Central memory CD8-positive, alpha-beta T cell (primary cell): ENCODE data around the gene ARID1B.

Experiments used
- ATAC-seq: fragments of 150-1000 bp; cut with Tn5 transposase; replicated peaks from 2 replicates; pipeline ENCODE4 v1.10.0; 2022; ENCODE audit warnings: mild to moderate bottlenecking, moderate FRiP score, moderate number of reproducible peaks; ENCODE audit not compliant: poor library complexity, severe bottlenecking; ENCODE audit errors: extremely low read depth
- DNase-seq, 2 donors: peaks; one replicate each; pipeline ENCODE4 v3.0.0; 2021; ENCODE audit warnings: low spot score in 2 of 2
- H3K27ac Mint-ChIP-seq: one replicate; pipeline ENCODE4 v1.8.0; 2022; ENCODE audit warnings: low read depth, mild to moderate bottlenecking, moderate library complexity, mixed read lengths
- H3K27me3 Mint-ChIP-seq: one replicate; pipeline ENCODE4 v1.8.0; 2022; ENCODE audit warnings: mixed read lengths
- H3K36me3 Mint-ChIP-seq: one replicate; pipeline ENCODE4 v1.8.0; 2022; ENCODE audit warnings: mild to moderate bottlenecking, moderate library complexity, mixed read lengths; ENCODE audit not compliant: insufficient read depth
- H3K4me1 Mint-ChIP-seq: one replicate; pipeline ENCODE4 v1.8.0; 2022; ENCODE audit warnings: mixed read lengths
- H3K4me3 Mint-ChIP-seq: one replicate; pipeline ENCODE4 v1.8.0; 2022; ENCODE audit warnings: mild to moderate bottlenecking, moderate library complexity, mixed read lengths
- H3K9me3 Mint-ChIP-seq: one replicate; pipeline ENCODE4 v1.8.0; 2022; ENCODE audit warnings: mixed read lengths

Gene ARID1B

GRCh38 chr6:156924246-156924645 lies 147.1 kb downstream of the ARID1B start:
- Mint-ChIP-seq H3K4me1 (peaks cover 59% of the 10 kb centered on the region), H3K27me3 (no peaks in the 10 kb centered on the region), H3K9me3 (no peaks in the 10 kb centered on the region), H3K27ac (no peak overlapping the region), H3K4me3 (no peak overlapping the region), H3K36me3 (peaks cover 8% of the 10 kb centered on the region)
- no peak for DNase-seq
- no peak for ATAC-seq

GRCh38 chr6:156925026-156925425 lies 147.8 kb downstream of the ARID1B start:
- ATAC-seq, result no peak
- Mint-ChIP-seq H3K9me3 (no peaks in the 10 kb centered on the region), H3K27ac (no peak overlapping the region), H3K27me3 (no peaks in the 10 kb centered on the region), H3K4me1 (peaks cover 59% of the 10 kb centered on the region), H3K36me3 (peaks cover 5% of the 10 kb centered on the region), H3K4me3 (no peak overlapping the region)
- no peak for DNase-seq

- peaks cover 56% of the 10 kb centered on the region for H3K4me1 Mint-ChIP-seq
Observed at GRCh38 chr6:156925718-156926607, 148.8 kb downstream of the ARID1B start.

GRCh38 chr6:156928126-156928525 lies 150.9 kb downstream of the ARID1B start:
- DNase-seq (no peak), ATAC-seq (no peak)
- Mint-ChIP-seq H3K9me3 (no peaks in the 10 kb centered on the region), H3K4me3 (no peak overlapping the region), H3K36me3 (peaks cover 6% of the 10 kb centered on the region), H3K4me1 (peaks cover 61% of the 10 kb centered on the region), H3K27me3 (no peaks in the 10 kb centered on the region), H3K27ac (peak overlapping the region; percentile 5)

More at GRCh38 chr6:156925718-156926607, 148.8 kb downstream of the ARID1B start:
- Mint-ChIP-seq H3K27ac (peak overlapping the region; percentile 0), H3K36me3 (peaks cover 5% of the 10 kb centered on the region), H3K9me3 (no peaks in the 10 kb centered on the region), H3K4me3 (no peak overlapping the region), H3K27me3 (no peaks in the 10 kb centered on the region)
- no peak for ATAC-seq
- DNase-seq, result no peak

- no peak overlapping the region for H3K27ac Mint-ChIP-seq
- no peaks in the 10 kb centered on the region for H3K27me3 Mint-ChIP-seq
- no peak for ATAC-seq
- H3K36me3 Mint-ChIP-seq, result peaks cover 6% of the 10 kb centered on the region
- H3K4me1 Mint-ChIP-seq, result peaks cover 70% of the 10 kb centered on the region
- no peak overlapping the region for H3K4me3 Mint-ChIP-seq
- no peaks in the 10 kb centered on the region for H3K9me3 Mint-ChIP-seq
- DNase-seq, result no peak
Observed at GRCh38 chr6:156928972-156929371, 151.8 kb downstream of the ARID1B start.

GRCh38 chr6:156931283-156931682 lies 154.1 kb downstream of the ARID1B start:
- Mint-ChIP-seq H3K27ac (no peak overlapping the region), H3K4me1 (peaks cover 67% of the 10 kb centered on the region), H3K27me3 (no peaks in the 10 kb centered on the region), H3K36me3 (peaks cover 14% of the 10 kb centered on the region), H3K4me3 (no peak overlapping the region), H3K9me3 (no peaks in the 10 kb centered on the region)
- ATAC-seq (no peak), DNase-seq (no peak)

GRCh38 chr6:156933201-156934068 lies 156.3 kb downstream of the ARID1B start:
- Mint-ChIP-seq H3K27me3 (no peaks in the 10 kb centered on the region), H3K4me1 (peaks cover 65% of the 10 kb centered on the region), H3K4me3 (no peak overlapping the region), H3K36me3 (peaks cover 9% of the 10 kb centered on the region), H3K27ac (peak overlapping the region; percentile 86), H3K9me3 (no peaks in the 10 kb centered on the region)
- no peak for ATAC-seq
- DNase-seq, result no peak

GRCh38 chr6:156934069-156934460 lies 156.9 kb downstream of the ARID1B start:
- ATAC-seq, result no peak
- Mint-ChIP-seq H3K27ac (no peak overlapping the region), H3K9me3 (no peaks in the 10 kb centered on the region), H3K27me3 (no peaks in the 10 kb centered on the region), H3K36me3 (peaks cover 9% of the 10 kb centered on the region), H3K4me3 (no peak overlapping the region), H3K4me1 (peaks cover 71% of the 10 kb centered on the region)
- no peak for DNase-seq

GRCh38 chr6:156935000-156935399 lies 157.8 kb downstream of the ARID1B start:
- no peak overlapping the region for H3K27ac Mint-ChIP-seq
- H3K4me3 Mint-ChIP-seq, result no peak overlapping the region
- H3K4me1 Mint-ChIP-seq, result peaks cover 66% of the 10 kb centered on the region
- no peaks in the 10 kb centered on the region for H3K9me3 Mint-ChIP-seq
- no peak for DNase-seq
- H3K27me3 Mint-ChIP-seq, result no peaks in the 10 kb centered on the region
- H3K36me3 Mint-ChIP-seq, result peaks cover 9% of the 10 kb centered on the region
- no peak for ATAC-seq

GRCh38 chr6:156938143-156938542 lies 161.0 kb downstream of the ARID1B start:
- Mint-ChIP-seq H3K27me3 (no peaks in the 10 kb centered on the region), H3K4me3 (no peak overlapping the region), H3K36me3 (peaks cover 8% of the 10 kb centered on the region), H3K27ac (no peak overlapping the region), H3K4me1 (peaks cover 70% of the 10 kb centered on the region), H3K9me3 (no peaks in the 10 kb centered on the region)
- ATAC-seq, result no peak
- no peak for DNase-seq

- no peaks in the 10 kb centered on the region for H3K27me3 Mint-ChIP-seq
- no peak for DNase-seq
- peaks cover 6% of the 10 kb centered on the region for H3K36me3 Mint-ChIP-seq
- H3K4me1 Mint-ChIP-seq, result peaks cover 65% of the 10 kb centered on the region
- no peak for ATAC-seq
- H3K9me3 Mint-ChIP-seq, result no peaks in the 10 kb centered on the region
- H3K27ac Mint-ChIP-seq, result no peak overlapping the region
- H3K4me3 Mint-ChIP-seq, result no peak overlapping the region
Observed at GRCh38 chr6:156940221-156940620, 163.0 kb downstream of the ARID1B start.

- no peak for ATAC-seq
- H3K4me1 Mint-ChIP-seq, result peaks cover 73% of the 10 kb centered on the region
- no peak overlapping the region for H3K4me3 Mint-ChIP-seq
- DNase-seq, result no peak
- no peak overlapping the region for H3K27ac Mint-ChIP-seq
- no peaks in the 10 kb centered on the region for H3K36me3 Mint-ChIP-seq
- no peaks in the 10 kb centered on the region for H3K27me3 Mint-ChIP-seq
- H3K9me3 Mint-ChIP-seq, result no peaks in the 10 kb centered on the region
Observed at GRCh38 chr6:156942266-156942665, 165.1 kb downstream of the ARID1B start.
